Glomerular visceral epithelial cell (primary cell): Measurements from ENCODE around the gene BPIFA1.

Experiments used
- DNase-seq: peaks from one replicate; pipeline ENCODE4 v3.0.0-alpha.2; 2016; ENCODE audit errors: extremely low spot score

The BPIFA1 gene

DNA sequence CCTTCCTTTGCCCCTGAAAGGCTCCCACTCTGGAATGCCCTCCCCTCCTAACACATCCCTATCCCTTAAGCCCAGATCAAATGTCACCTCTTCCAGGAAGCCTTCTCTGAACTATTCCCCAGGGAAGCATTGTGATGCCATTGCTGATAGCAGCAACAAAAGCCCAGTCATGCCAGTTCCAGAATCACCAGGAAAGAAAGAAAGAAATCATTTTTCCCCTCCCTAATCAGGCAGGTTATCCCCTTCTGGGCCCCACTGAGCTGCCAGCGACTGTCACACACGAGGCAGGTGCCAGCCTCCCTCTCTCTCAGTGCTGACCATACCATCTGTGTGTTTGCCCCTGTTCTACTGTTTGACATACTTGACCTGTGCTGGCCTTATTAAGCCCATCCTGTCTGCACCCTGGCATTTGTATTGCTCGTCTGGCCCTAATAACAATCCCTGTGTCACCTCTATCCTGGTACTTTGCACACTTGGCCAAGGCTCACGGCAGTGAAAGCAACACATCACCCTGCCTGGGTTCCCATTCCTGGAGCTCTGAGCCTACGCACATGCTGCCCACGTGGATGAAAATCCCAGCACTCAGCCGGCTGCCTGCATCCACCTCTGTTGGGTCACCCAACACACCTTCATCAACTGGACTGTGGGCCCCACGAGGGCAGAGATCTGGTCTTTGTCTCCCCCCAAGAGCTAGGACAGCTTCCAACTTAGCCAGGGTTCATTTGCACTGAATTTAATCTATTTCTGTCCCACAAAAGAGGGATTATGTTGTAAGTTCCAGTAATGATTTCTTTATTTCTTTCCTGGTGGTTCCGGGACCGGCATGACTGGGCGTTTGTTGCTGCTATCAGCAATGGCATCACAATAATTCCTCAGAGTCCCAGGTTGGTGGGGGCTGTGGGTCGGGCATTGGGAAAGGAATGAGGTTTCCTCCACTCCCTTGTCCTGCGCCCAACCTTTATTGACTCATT, 42.0 kb downstream of the BPIFA1 start:
- DNase-seq: no peak

DNA sequence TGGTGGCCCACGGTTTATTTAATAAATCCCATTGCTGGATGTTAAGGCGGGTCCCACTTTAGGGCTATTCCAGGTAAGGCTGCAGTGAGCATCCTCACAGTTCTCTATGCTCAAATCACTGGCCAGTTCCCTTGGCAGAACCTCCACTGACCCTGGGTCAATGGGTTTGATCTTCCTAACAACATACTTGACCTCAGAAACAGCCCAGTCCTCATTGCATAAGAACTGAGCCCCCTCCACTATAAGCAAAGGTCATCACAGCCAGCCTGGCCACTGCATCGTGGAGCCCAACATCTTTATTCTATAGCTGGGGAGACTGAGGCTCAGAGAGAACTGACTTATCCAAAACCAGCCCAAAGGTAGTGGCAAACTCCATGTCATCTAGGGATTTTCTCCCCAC, 42.9 kb downstream of the BPIFA1 start:
- no peak for DNase-seq

DNA sequence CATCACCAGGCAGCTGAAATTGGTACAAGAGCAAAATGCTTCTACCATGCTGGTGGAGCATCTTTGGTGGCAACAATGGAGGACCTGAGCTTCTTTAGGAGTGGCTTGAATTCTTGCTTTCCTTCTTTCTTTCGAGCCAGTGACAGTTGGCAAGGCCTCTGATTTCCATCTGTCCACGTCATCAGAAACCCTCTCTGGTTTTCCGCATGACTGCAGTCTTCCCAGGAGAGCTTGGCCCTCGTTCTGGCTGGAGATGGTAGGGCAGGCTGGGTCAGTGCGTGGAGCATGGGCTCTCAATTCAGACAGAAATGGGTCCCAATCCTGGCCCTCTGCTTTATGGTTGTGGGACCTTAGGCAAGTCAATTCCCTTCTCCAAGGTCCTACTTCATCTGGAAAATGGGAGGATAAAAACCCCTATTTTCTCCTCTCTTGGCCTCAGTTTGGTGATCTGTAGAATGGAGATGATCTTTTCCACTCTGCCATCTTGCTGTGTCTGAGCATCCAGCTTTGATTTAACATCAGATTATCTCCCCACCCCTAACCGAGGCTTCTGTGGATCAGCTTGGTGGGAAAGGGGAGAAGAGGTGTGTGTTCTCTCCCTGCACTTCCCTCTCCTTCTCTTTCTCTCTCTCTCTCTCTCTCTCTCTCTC, 43.6 kb downstream of the BPIFA1 start:
- peak; percentile 66 for DNase-seq

DNA sequence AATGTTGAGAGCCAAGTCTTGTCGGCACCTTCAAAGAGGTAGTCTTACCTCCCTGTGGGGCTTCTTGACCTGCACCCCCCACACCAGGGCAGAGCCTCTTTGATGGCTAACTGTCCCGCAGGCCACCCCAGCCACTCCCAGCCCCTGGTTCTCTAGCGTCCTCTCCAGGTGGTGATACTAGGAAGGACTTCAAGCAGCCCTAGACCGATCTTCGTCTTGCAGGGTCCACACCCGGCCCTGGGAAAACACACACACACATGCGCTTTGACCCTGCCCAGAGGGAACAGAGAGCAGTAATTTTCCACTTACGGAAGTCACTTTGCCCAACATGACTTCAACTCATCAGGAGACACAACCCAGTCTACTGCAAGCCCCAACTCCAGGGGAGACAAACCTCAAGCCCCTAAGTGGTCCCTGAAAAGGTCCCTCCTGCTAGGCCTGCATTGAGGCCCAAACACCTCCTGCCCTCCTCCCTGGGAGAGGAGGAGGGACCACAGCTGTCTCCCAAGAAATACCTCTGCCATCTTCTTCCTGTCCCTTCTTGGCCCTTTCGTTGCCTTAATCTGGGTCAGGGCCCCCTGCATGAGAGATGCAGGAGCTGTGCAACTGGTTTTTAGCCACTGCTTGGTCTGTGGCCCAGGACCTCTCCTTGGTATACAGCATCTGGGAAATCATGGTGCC, 44.3 kb downstream of the BPIFA1 start:
- no peak for DNase-seq

DNA sequence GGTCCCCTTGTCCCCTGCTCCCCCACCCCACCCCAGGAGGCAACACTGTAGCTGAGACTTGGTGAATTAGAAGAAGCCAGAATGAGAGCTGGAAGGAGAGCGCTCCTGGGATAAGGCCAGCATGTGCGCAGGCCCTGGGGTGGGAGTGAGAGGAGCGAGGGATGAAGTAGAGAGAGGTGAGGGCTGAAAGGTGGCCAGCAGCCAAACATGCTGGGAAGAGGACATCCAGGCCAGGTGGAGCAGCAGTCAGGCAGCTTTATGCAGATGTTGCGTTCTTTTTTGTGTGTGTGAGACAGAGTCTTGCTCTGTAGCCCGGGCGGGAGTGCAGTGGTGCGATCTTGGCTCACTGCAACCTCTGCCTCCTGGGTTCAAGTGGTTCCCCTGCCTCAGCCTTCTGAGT, 45.0 kb downstream of the BPIFA1 start:
- no peak for DNase-seq

DNA sequence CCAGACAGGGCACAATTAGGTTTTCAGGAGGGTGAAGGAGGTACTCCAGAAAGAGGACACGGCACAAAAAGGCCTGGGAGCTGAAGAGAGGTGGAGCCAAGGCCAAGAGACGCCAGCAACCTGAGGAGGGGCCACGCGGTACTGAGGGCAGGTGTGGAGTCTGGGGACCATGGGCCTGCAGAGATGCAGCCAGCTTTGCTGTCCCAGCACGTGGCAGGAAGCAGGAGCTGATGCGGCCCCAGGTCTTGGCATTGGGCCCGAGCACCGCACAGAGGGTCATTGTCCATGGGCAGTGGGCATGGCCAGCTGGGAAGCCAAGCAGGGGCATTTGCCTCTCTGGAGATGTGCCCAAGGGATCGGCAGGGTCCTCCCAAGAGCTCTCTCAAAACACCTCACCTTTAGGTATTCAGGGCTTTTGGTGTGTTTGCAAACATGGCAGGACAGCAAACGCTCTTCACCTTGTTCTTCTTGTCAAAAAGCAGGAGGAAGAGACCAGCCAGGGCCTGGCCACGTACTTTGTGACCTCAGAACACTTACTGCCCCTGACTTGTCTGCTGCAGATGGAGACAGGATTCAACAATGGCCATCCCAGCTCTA, 45.9 kb downstream of the BPIFA1 start:
- DNase-seq: no peak

DNA sequence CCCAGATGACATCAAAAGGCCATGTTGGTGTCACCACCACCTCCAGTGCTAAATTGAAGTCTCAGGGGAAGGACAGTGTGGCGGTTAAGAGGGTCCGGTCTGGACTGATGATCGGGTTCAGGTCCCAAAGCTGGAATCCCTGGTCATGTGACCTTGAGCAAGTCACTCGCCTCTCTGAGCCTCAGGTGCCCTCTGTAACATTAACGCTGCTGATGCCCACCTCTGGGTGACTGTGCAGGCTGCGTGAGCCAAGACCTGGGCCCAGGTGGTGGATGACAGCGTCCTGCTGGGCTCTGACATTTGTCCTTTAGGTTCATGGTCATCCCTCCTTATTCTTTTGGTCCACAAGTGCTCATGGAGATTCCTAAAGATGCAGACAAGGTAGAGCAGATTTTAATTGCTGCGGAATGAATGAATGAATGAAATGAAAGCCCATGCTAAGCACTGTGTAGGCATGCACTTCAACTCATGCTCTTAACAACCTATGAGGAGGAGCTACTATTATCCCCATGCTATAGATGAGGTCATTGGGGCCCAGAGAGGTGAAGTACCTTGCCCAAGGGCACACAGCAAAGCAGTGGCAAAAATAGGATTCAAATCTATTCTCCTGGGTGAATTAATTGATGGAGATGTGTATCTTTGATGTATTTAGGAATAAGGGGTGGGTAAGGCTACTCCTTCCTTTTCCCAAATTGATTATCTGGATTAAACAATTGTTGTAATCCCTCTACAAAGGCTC, 46.6 kb downstream of the BPIFA1 start:
- DNase-seq: no peak

DNA sequence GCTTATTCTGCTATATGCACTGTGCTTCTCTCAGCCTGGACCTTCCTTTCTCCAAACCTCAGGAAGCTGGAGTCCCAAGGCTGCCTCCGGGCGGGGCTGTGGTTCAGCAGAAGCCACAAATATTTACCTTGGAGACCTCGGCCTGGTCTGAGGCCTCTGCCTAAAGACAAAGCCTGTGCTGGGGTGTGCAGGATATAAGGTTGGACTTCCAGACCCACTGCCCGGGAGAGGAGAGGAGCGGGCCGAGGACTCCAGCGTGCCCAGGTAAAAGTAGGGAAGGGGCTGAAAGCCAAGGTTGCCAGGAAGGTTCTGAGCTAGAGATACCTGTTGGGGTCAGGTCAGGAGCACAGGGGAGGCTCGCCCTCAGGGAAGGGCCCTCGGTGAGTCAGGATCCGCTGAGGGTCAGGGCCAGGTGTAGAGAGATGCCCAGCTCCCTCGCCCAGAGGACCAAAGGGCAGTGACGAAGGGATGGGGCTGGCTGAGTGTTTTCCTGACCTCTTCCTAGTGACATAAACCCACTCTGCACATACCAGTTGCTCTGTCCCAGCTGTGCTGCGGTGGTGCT, 47.3 kb downstream of the BPIFA1 start, which contains the start of gene BPIFB1:
Gene BPIFB1 (plus strand): TSS at position 224 of the 565 bp plus-strand sequence. CDS start 2,860 bp downstream, outside the sequence.
- DNase-seq: peak; percentile 23

DNA sequence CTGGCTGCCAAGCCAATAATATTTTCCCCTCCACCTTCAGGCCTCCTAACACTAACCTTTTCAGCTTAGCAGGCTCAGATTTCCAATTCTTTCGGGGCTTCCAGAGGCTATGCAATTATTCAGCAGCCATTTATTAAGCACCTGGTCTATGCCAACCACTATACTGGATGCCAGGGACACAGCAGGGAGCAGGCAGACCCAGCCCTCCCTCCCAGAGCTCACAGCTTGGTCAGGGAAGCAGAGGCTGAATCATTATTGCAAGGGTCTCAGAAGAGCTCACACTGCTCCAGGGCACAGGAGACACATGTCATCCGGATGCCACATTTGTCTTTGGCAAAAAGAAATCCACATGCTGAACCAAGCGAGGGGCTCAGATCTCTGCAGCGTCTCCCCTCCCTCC, 48.5 kb downstream of the BPIFA1 start:
- DNase-seq: no peak

DNA sequence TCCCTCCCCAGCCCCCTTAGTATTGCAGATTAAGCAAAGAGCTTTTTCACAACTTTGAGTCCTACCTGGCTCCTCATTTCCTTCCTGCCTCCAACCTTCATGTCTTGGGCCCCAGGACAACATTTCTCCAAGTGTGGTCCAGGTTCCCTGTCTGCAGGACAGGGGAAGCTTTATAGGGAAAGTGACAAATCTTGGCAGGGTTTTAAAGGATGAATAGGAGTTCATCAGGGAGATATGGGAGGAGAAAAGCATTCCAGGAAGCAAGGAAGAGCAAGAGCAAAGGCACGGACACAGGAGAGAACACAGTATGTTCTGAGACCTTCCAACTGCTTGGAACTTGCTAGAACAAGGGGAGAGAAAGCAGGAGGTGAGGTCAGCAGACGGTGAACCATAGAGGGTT, 49.1 kb downstream of the BPIFA1 start:
- DNase-seq: no peak

DNA sequence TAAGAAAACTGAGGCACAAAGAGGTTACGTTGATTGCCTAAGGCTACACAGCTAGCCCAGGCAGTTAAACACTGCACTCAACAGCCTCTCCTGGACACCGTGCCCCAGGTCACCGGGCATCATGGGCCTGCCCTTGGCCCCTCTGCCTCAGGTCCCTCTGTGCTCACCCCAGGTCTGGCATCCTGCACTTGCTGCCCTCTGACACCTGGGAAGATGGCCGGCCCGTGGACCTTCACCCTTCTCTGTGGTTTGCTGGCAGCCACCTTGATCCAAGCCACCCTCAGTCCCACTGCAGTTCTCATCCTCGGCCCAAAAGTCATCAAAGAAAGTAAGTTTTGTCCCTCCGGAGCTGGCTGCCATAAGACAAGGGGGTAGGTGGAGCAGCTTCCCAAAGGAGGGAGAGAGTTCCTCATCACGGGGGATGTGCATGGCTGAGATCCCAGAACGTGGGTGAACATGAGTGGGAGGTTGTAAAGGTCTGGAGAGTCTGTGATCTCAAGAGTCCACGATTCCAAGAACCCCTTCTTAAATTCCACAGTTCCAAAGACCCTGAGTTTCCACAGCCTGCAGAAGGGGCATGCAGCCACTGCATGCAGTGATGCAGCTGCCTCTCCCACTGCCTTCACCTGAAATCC, 50.2 kb downstream of the BPIFA1 start:
- no peak for DNase-seq

DNA sequence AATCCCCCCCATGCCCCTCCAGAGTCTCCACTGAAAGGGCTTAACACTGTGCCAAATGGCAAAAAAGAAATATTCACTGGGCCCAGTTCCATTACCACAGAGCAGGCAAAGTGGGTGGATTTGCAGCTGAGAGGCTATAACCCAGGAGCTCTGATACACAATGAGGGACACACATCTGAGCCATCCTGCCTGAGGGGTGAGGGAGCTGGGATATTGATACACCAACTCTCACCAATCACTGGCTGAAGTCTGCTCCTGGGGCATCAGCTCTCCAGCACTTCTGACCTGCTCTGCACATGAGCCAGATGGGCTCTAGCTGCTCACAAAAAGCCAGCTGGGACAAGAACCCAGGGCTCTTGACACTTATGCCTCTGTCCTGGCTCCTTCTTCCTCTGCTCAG, 52.1 kb downstream of the BPIFA1 start:
- DNase-seq: no peak

DNA sequence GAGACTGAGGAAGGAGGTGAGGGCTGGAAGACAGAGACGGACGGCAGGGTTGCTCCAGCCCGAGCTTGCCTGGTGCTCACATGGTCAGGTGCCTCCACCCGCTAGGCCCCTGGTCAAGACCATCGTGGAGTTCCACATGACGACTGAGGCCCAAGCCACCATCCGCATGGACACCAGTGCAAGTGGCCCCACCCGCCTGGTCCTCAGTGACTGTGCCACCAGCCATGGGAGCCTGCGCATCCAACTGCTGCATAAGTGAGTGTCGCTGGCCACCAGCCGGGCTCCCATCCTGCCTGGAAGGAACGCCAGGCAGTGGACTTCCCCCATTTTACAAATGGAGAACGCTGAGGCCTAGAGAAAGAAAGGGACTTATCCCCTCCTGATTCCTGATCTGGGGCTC, 55.1 kb downstream of the BPIFA1 start:
- DNase-seq: no peak

DNA sequence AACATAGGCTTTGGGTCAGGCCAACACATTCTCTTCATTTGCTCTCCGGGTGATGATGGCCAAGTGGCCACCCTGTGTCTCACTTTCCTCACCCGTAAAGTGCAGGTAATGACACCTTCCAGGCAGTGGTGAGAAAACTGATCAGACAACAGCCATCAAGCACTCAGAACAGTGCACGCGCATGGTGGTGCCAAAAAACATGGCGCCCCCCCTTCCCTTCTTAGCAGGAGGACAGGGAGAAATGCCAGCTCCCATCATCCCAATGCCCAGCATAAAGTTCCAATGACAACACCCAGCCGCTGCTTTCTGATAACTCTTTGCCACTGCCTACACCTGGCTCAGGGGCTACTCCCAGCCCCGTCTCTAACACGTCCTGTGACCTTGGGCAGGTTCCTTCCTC, 55.6 kb downstream of the BPIFA1 start:
- DNase-seq: no peak

DNA sequence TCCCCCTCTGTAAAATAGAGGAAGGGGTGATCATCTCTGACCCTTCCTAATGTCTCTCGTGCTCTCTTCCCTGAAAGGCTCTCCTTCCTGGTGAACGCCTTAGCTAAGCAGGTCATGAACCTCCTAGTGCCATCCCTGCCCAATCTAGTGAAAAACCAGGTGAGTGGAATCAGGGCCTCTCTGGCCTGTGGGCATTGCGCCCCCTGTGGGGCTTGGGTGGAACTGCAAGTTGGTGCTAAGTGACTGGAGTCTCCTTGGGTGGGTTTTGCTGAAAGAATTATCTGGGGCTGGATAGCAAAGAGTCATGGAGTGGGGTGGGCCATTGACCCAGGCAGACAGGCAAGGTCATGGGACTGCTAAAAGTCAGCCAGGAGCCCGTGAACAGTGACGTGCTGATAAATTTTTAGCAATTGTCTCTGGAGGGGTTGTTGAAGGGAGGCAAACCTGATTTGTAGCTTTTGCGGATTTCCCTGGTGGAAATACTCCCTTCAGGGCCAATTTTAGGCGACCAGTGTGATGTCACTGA, 56.1 kb downstream of the BPIFA1 start:
- DNase-seq: peak; percentile 39
